ENCODE measurements around the gene SETBP1.

The SETBP1 gene

GRCh38 chr18:44935455-44935854 is 254.8 kb downstream of the SETBP1 start:
- DNase-seq = no peak
- in situ Hi-C loops (cut with MboI; ENCODE audit: low pct_unique_long_range_greater_than_20kb, low sequenced_read_pairs) = no loop called here

- in situ Hi-C loops (cut with MboI; ENCODE audit: low pct_unique_long_range_greater_than_20kb, low sequenced_read_pairs) = no loop called here
- DNase-seq = no peak
Measured at GRCh38 chr18:44936485-44936884, 255.8 kb downstream of the SETBP1 start.

GRCh38 chr18:44937960-44938719 is 257.5 kb downstream of the SETBP1 start:
- DNase-seq = no peak
- in situ Hi-C loops (cut with MboI; ENCODE audit: low pct_unique_long_range_greater_than_20kb, low sequenced_read_pairs) = no loop called here

- in situ Hi-C loops (cut with MboI; ENCODE audit: low pct_unique_long_range_greater_than_20kb, low sequenced_read_pairs) = no loop called here
- no peak for DNase-seq
Measured at GRCh38 chr18:44938720-44939665, 258.3 kb downstream of the SETBP1 start.

- DNase-seq = no peak
- in situ Hi-C loops (cut with MboI; ENCODE audit: low pct_unique_long_range_greater_than_20kb, low sequenced_read_pairs) = no loop called here
Measured at GRCh38 chr18:44941516-44941915, 260.8 kb downstream of the SETBP1 start.

GRCh38 chr18:44942073-44942472 is 261.4 kb downstream of the SETBP1 start:
- in situ Hi-C loops (cut with MboI; ENCODE audit: low pct_unique_long_range_greater_than_20kb, low sequenced_read_pairs) = no loop called here
- no peak for DNase-seq

- no peak for DNase-seq
Measured at GRCh38 chr18:44943311-44943881, 262.7 kb downstream of the SETBP1 start.

GRCh38 chr18:44944461-44944860 is 263.8 kb downstream of the SETBP1 start:
- DNase-seq = no peak
- in situ Hi-C loops (cut with MboI; ENCODE audit: low pct_unique_long_range_greater_than_20kb, low sequenced_read_pairs) = no loop called here

More at GRCh38 chr18:44943311-44943881, 262.7 kb downstream of the SETBP1 start:
- in situ Hi-C loops (cut with MboI; ENCODE audit: low pct_unique_long_range_greater_than_20kb, low sequenced_read_pairs) = no loop called here

GRCh38 chr18:44945888-44946401 is 265.3 kb downstream of the SETBP1 start:
- in situ Hi-C loops (cut with MboI; ENCODE audit: low pct_unique_long_range_greater_than_20kb, low sequenced_read_pairs) = no loop called here
- DNase-seq = no peak

- in situ Hi-C loops (cut with MboI; ENCODE audit: low pct_unique_long_range_greater_than_20kb, low sequenced_read_pairs) = no loop called here
- no peak for DNase-seq
Measured at GRCh38 chr18:44946529-44947113, 265.9 kb downstream of the SETBP1 start.

- no peak for DNase-seq
- in situ Hi-C loops (cut with MboI; ENCODE audit: low pct_unique_long_range_greater_than_20kb, low sequenced_read_pairs) = no loop called here
Measured at GRCh38 chr18:44949967-44950366, 269.3 kb downstream of the SETBP1 start.

- in situ Hi-C loops (cut with MboI; ENCODE audit: low pct_unique_long_range_greater_than_20kb, low sequenced_read_pairs) = no loop called here
- no peak for DNase-seq
Measured at GRCh38 chr18:44950685-44951195, 270.1 kb downstream of the SETBP1 start.

- in situ Hi-C loops (cut with MboI; ENCODE audit: low pct_unique_long_range_greater_than_20kb, low sequenced_read_pairs) = no loop called here
- DNase-seq = no peak
Measured at GRCh38 chr18:44951748-44952147, 271.1 kb downstream of the SETBP1 start.

GRCh38 chr18:44954257-44954656 is 273.6 kb downstream of the SETBP1 start:
- in situ Hi-C loops (cut with MboI; ENCODE audit: low pct_unique_long_range_greater_than_20kb, low sequenced_read_pairs) = no loop called here
- no peak for DNase-seq

GRCh38 chr18:44955825-44956224 is 275.1 kb downstream of the SETBP1 start:
- no peak for DNase-seq
- in situ Hi-C loops (cut with MboI; ENCODE audit: low pct_unique_long_range_greater_than_20kb, low sequenced_read_pairs) = no loop called here

GRCh38 chr18:44957025-44957424 is 276.3 kb downstream of the SETBP1 start:
- no peak for DNase-seq
- in situ Hi-C loops (cut with MboI; ENCODE audit: low pct_unique_long_range_greater_than_20kb, low sequenced_read_pairs) = no loop called here

- in situ Hi-C loops (cut with MboI; ENCODE audit: low pct_unique_long_range_greater_than_20kb, low sequenced_read_pairs) = no loop called here
- DNase-seq = no peak
Measured at GRCh38 chr18:44957461-44957860, 276.8 kb downstream of the SETBP1 start.

GRCh38 chr18:44958040-44958439 is 277.4 kb downstream of the SETBP1 start:
- in situ Hi-C loops (cut with MboI; ENCODE audit: low pct_unique_long_range_greater_than_20kb, low sequenced_read_pairs) = no loop called here
- no peak for DNase-seq

GRCh38 chr18:44958455-44958854 is 277.8 kb downstream of the SETBP1 start:
- DNase-seq = no peak
- in situ Hi-C loops (cut with MboI; ENCODE audit: low pct_unique_long_range_greater_than_20kb, low sequenced_read_pairs) = no loop called here

Data from KBM-7 (cell line).